Measurements from ENCODE around the gene SMIM22.

Gene SMIM22

DNA sequence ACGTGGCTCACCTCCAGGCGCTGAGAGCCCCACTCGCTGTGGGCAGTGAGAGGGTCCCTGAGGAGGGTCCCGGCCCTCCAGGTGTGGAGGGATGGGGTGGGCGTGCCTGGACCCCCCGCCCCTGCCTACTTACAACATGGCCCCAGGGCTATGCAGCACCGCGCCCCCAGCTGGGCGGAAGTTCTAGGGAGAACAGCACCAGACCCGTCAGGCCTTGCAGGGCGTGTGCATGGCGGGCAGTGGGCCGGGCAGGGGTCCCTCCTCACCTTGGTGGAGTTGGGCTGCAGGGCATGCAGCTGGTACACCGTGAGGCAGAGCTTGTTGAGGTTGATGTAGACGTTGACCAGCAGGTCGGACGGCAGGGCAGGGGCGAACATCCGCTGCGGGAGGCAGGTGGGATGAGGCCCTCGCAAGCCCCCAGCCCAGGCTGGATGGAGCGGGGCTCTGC is 2.7 kb downstream of the SMIM22 start:
- DNase-seq: no peak

DNA sequence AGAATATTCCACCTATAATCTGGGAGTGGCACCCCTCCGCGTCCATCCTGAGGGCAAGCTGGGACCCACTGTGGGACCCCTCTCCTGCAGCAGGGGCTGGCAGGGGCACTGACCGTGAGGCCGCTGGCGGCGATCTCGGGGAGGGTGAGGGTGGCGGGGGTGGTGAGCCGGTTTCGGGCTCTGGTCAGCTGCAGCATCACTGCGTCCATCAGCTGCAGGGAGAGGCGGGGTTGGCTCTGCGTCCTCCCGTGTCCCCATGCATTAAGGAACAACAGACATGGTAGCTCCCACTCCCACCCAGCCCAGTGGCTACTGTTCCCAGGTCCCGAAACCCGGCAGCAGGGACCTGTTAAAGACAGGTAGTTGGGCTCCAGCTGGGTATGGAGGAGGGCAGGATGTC is 3.3 kb downstream of the SMIM22 start:
- DNase-seq: no peak

DNA sequence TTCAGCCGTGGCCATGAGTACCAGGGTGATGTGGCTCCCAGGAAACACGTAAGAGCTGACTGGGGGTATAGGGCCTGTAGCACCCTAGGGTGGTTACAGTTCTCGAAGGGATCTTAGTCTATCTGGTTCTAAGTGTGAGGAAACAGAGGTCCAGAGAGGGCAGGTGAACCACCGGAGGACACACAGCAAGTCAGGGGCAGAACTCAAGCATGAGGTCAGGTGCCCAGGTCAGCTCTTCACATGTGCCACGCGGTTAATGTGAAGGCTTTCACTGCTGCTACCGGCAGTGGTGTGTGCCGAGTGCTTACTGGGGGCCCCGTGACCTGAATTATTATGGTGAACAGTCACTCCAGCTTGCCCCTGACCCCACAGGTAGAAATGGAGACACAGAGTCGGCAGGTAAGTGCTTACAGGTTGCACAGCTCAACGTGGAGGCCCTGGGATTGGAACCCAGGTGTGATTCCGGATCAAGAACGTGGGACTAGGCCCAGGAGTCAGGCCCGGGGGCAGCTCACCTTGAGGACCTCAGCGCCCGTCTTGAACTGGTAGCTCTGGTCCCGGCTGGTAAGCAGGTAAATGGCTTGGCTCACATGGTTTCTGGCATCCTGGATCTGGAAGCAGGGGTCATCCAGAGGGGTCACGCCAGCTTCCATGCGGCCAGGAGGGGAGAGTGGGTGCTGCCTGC is 4.1 kb downstream of the SMIM22 start:
- no peak for DNase-seq

DNA sequence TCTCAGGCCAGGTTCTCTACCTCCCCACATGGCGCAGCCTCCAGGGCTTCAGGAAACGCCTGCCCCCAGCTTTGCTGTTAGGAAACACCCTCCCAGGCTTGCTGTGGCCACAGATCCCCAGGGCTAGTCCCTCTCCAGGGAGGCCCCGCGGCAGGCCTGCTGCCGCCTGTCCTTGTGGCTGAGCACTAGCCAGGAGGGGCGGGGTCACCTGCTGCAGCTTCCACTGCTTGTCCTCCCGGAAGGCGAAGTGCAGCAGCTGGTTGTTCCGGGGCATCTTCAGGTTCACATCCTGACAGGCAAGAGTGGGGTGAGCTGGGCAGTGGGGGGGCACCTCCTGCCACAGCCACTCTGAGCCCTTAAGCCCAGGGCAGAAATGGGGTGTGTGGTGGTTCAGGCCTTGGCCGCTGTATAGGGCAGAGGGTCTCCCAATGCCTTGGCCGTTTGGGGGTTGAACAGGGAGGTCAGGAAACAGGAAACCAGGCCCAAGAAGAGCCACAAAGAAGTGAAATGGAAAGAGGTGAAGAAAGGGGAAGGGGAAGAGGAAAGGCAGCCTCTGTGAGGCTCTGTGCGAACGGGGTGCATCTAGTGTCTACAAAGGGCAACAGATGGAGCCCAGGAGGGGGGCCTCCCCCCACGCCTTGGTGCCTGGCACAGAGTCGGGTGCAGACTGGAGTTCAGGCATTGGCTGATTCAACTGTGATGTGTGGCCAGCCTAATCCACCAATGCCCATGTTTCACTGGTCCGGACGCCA is 5.3 kb downstream of the SMIM22 start:
- no peak for DNase-seq

DNA sequence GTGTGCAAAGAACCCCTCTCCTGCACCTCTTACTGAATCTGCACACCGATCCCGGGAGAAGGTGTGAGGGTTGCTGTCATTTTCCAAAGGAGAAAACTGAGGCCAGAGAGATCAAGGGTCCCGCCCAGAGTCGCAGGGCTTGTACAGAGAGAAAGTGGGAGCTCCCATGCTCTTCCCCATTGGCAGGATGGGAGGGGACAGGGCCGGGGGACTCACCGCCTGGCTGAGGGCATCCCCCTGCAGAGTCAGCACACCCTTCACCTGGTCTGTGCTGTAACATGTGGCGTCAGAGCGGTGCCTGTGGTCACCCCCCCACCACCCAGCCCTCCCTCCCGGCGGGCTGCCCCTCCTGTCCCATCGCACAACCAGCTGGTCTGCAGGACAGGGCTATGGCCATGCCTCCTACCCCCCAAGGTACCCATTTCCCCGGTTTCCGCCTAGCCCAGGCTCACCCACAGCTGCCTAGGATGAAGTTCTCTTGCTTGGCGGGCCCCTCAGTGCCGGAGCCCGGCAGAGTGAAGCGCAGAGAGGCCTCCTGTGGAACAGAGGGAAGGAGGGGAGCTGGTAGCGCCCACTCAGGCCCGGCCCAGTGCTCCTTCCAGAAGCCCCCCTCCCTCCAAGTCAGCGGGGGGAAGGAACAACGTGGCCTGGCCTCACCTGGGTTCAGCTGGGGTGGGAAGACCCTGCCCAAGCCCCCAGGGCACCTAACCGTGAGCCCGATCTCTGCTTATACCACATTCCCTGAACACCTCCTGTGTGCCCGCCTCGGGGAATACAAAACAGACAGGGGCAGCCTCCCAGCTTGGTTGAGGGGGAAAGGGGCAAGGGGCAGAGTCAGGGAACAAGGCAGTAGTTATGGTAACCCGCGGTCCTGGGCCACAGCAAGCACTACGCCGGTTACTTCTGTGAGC is 6.1 kb downstream of the SMIM22 start:
- DNase-seq: no peak

DNA sequence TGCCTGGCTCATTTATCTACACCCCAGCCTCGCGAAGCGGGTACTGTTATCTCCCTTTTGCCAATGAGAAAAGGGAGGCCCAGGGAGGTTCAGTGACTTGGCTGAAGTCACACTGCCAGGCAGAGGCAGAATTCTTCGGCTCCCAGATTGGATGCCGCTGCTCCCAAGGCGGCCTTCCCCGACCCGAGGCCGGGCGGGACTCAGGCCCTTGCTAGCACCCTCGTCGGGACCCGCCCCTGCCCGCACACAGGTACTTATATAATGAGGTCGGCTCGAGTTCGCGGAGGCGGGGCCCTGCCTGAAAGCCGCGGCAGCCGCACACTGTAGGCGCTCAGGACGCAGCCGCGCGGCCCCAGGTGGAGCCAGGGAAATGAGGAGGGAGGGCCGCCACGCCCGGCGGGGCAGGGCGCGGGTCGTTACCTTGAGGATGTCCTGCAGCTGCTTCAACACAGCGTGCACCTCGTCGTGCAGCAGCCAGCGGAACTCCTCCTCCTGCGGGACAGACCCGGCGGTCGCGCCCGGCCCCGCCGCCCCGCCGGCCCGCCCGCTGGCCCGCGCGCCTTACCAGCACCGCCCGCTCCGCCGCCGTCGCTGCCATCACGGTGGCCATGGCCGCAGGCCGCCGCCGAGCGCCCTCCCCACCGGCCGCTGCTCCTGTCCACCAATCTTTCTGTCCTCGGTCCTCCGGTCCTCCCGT is 6.9 kb downstream of the SMIM22 start, which contains the start of gene ROGDI:
TSS of gene ROGDI (minus strand) at position 672 of the 697 bp plus-strand sequence. CDS start at position 610, 62 bp downstream.
- peak; percentile 59 for DNase-seq

DNA sequence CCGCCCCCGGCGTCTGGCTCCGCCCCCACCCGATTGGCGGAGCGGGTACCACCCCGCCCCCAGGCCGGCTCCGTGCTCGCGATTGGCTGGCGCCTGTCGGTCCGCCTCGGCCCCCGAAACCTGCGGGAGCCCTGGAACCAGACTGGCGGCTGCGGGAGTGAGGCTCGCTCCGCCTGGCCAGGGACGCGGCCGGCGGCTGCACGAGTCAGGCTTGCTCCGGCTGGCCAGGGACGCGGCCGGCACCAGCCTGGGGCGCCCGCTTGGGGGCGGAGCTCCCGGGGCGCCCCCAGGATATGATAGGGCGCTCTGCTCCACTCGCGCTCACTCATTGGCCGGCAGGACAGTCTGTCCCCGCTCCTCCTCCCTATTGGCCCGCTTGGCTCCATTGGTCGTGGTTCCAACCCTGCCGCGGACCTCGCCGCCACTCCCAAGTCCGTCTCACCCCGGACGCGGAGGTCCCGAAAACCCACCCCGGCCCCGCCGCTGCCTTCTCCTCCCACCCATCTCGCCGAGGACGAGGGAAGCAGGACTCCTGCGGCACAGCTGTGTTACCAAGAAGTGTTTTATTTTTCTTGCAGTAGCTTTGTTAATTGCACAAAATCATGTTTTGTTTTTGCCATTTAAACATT is 7.6 kb downstream of the SMIM22 start:
- DNase-seq: peak; percentile 87

DNA sequence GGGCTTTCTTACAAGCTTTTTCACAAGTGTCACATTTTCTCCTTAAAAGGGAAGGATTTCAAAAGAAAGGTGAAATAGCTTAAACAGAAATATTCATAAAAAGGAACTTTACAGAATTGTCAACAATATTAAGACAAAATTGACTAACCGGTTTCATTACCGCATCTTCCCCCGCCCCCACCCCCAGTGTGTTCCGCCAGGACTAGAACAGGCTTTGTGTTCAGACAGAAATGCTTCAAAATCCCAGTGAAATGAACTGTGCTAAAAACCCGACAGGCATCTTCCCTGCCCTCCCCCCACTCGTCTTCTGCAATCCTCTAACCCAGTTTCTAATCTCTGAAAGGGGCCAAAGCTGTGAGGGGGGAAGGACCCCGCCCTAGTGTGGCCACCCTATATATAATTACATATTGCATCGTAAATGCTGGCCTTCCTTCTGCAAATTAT is 8.3 kb downstream of the SMIM22 start:
- no peak for DNase-seq

DNA sequence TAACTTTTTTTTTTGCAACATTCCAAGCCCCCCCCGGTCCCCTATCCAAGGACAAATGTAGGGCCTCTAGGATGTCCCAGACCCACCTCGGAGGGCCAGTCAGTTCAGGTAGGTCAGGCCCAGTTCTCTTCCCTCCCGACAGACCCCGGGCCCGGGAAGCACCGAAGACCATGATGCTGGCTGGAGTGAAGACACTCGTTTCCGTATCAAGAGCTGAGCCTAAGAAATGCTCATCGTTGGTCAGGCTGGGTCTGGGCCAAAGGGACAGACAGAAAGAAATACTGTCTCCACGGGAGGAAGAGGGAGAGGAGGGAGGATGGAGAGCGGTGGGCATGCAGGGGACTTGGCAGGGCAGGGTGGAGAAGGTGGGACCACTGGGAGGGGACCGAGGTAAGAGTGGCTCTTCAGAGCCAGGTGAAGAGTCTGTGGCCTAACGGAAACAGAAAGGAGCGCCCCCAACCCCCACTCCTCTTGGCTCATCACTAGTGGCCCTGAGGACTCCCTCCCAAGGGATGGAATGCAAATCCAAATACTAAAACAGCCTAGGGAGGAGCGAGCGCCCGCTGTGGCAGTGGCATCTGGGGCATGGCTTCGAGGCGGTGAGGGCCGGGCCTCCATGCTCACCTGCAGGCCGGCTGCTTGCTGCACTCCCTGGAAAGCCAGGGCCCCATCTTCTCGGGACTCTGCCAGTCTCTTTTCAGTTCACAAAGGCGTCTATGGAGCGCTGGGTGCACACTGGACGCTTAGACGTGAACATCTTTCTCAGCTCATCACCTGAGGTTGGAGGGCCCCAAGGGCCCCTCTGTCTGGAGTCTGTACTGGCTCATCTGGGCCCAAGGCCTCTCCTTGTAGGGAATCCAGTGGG is 9.0 kb downstream of the SMIM22 start:
- DNase-seq: no peak

DNA sequence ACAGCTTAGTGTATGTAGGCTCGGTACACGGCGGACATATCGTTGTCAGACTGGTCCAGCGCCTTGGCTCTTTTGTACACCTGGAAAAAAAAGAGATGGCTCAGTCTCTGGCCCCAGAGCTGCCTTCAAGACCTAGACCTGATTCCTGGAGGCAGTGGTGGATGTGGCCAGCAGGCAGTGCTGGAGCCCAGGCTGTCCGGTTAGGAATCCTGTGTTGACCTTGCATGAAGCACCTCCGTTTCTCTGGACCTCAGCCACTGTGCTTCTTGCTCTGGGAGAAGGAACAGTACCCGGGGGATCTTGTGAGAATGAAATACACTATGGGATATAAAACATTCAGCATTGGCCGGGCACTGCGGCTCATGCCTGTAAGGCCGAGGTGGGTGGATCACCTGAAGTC is 10.1 kb downstream of the SMIM22 start:
- DNase-seq: no peak

DNA sequence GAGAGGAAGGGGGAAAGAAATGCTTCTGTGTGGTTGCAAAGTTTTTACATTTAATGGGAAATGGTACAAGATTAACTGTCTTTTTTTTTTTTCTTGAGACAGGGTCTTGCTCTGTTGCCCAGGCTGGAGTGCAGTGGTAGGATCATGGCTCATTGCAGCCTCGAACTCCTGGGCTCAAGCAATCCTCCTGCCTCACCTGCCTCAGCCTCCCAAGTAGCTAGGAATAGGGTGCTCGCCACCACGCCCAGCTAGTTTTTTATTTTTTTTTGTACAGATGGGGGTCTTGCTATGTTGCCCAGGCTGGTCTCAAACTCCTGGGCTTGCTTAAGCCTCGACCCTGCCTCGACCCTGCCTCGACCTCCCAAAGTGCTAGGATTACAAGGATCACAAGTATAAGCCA is 11.1 kb downstream of the SMIM22 start:
- DNase-seq: no peak

DNA sequence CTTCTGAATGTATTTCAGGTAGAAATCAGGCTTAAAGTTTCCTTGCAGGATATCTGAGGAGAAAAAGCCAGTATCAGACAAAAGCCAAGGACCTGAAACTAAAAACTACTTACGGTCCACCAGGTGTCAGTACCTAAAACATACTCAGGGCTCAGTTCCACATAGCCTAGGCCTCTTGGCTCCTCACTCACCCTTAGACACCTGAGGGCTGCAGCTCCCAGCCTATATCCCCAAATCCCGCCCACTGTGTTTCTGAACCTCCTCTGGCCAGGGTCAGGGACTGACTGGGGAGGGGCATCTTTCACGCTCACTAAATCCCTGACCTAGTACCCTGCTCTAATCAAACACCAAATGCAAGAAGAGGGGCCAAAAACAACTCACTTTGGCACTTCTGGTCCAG is 16.1 kb downstream of the SMIM22 start:
- DNase-seq: no peak

DNA sequence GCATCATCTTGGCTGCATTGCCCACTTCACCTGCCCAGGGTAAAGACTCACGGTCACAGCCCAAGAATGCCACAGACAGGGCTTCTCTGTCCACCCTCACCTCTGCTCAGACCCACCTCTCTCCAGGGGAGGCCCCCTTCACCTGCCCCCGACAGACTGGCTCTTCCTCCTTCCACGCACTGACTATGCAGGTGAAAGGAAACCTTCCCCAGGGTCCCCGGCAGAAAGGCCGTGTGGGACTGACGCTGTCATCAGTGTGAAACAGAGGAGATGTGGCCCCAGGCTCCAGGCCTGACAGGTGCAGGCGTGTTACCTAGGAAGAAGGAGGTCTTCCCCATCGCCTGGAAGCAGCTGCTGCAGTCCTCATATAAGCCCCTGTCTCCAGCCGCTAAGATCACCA is 16.6 kb downstream of the SMIM22 start:
- no peak for DNase-seq

DNA sequence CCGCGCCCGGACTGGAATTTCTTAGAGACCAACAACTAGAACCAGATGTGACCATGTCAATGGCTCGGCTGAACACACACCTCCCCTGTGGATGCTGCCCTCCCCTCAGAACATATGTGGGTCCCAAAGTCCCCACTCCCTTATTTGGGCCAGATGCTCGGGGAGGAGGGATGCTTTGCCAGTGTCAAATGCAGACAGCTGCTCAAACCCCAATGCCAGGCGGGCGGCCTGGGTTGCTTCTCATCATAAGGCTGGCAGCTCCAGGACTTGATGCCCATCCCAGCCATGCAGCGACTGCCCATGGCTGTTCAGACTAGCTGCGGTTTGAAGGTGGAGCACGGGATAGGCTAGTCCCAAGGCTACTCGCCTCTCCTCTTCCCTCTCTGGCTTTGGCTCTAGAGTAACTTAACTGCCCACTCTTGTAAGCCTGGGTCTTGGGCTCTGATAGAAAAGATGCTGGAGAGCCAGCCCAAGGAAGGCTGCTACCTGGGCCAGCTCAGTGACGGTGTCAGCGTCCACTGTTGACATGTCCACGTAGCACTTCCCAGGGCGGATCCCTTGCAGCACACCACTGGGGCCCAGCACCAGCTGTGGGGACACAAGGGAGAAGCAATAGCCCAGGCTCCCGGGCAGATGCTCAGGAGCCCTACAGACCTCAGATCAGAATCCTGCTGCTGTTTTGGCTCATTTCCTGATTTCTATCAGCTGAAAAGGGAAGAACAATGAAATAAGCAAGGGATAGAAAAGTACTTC is 18.3 kb downstream of the SMIM22 start:
- DNase-seq: no peak

DNA sequence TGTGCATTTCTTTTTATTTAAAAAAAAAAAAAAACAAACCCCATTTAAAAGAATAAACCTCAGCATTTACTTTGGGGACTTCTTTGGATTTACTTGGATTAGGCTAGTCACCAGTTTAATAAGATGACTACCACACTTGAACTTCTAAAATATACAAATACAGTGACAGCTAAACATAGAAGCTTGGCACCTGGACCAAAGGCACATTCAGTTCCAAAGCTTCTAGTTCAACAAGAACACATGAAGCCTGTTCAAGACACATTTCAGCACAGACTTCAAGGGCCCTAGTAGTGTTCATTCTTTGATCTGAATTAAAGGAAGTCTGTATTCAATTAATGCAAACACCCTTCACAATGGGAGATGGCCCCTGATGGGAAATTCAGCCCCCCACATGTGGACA is 18.9 kb downstream of the SMIM22 start:
- no peak for DNase-seq

DNA sequence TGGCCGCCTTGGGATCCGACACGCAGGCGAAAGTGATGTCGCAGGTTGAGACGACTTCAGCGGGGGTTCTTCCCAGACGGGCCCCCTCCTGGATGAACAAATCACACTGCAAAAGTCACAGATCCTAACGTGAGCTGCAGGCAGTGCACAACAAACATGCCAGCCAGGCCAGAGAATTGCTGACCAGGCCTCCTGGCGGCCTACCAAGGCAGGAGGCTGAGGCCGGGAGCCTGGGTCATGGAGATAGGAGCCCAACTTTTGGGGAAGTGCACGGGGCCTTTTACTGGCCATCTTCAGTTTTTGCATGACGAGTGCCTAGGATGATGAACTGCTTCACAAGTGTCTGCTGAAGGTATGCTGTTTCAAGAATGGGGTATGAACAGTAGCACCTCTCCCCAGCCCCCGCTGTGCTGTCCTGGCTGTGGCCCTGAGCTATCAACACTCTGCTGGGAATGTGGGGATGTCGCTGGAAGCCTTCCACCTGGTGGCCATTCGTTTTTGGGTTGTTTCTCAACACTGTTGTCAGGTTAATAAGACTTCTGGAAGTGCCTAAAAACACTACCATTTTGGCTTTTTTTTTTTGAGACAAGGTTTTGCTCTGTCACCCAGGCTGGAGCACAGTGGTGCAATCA is 19.5 kb downstream of the SMIM22 start:
- DNase-seq: no peak

DNA sequence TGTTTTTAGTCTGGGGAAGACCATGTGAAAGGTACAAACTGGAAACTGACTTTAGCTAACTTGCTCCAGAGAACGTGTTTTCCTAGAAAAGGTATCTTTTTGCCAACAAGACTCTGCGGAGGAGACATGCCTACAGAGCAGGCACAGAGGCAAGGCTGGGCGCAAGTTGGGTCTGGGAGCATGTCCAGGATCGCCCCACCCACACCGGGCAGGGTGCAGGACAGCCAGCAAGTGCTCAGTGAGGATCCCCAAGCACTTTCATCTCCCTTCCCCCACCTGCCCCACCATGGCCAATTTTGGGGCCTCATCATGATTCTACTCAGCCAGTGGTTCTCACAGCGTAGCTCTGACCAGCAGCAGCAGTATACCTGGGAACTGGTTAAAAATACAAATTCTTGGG is 25.5 kb downstream of the SMIM22 start:
- no peak for DNase-seq

DNA sequence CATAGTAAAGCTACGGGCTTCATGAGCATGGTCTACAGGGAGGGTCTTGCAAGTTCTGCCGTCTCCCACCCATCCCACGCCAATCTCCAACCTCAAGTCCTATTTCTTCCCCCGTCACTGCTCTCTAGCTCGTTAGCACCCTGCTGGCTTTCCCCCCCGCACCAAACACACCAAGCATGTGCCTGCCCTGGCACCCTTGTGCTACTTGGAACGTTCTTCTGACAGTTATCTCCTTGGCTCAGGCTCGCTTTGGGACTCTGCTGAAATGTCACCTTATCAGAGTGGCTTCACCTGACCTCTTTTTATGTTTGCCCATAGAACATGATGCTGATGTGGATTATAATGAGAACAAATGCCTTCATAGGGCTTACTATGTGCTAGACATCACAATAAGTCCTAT is 30.0 kb downstream of the SMIM22 start:
- no peak for DNase-seq

DNA sequence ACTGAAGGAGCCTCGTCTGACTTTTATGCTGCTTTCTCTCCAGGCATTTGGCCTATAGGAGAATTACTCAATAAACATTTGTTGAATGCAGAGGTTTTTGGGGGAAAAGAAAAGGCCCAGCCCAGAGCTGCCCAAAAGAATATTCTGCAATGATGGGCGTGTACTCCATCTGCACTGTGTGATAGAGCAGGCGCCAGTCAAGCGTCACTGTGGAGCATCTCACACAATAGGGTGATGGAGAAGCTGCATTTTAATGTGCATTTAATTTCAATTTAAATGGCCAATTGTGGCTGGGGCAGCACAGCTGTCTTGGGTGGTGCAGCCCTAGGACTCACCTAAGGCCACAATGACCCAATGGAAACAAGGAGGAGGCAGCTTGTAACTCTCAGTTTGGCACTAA is 31.4 kb downstream of the SMIM22 start:
- no peak for DNase-seq

DNA sequence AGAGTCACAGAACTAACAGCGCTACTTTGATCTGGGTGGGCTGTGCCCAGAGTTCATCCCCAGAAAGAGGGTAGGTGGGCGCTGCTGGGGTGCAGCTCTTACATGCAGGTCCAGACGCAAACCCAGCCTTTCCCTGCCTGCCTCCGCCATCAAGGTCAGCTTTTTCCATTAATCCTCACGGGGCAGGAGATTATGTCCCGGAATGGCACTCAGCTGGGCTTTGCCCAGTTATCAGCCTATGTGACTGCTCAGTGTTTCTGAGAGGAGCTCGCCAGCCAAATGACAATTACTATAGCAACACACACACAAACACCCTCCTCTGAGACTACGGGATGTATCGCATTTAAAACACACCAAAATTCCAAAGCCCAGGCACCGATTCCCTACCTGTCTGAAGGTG is 31.8 kb downstream of the SMIM22 start:
- DNase-seq: no peak

All from NCI-H1105 (cell line).